IMR-90 (cell line): ENCODE measurements around the gene MCUB. TPM values are rescaled to one million over a fixed set of nuclear protein-coding genes. Genes with fewer than 3 reads are reported as not detected.

Experiments used
- ATAC-seq: fragments of 200-7000 bp; cut with Tn5 transposase; 2 replicates; pipeline ENCODE4 v1.9.1; 2020; ENCODE audit warnings: low read depth, mild to moderate bottlenecking, moderate library complexity
- BruUV-seq: library from RNA; stranded (reverse); fragments of 400-500 nt; replicated peaks from 2 replicates; lab custom pipeline; 2021; lab: Mats Ljungman, UMichigan
- CTCF ChIA-PET: fragments of 300-600 bp; formaldehyde crosslinking; extraction: SDS; loops from one replicate; lab custom pipeline; 2021; ENCODE audit warnings: antibody characterized with exemption; lab: Yijun Ruan, JAX
- POLR2A ChIA-PET: fragments of 300-600 bp; sonication (Branson Sonifier 250); formaldehyde crosslinking; loops from one replicate; lab custom pipeline; 2022; ENCODE audit warnings: antibody characterized with exemption; ENCODE audit not compliant: unreplicated experiment; lab: Charles Lee
- DNase-seq: peaks from one replicate; pipeline ENCODE4 v3.0.0; 2013
- H2AFZ ChIP-seq: replicated peaks from 2 replicates; pipeline ENCODE3; 2013; ENCODE audit warnings: low read length, mild to moderate bottlenecking; ENCODE audit not compliant: poor library complexity
- H2AK5ac ChIP-seq: 2 replicates; pipeline ENCODE4 v1.6.1; 2013; ENCODE audit warnings: low read depth, low read length, inconsistent platforms
- H2AK9ac ChIP-seq: replicated peaks from 2 replicates; pipeline ENCODE3; 2013; ENCODE audit warnings: mild to moderate bottlenecking, low read depth, low read length, moderate library complexity; ENCODE audit not compliant: poor library complexity
- H2BK120ac ChIP-seq: 2 replicates; pipeline ENCODE4 v1.6.1; 2013; ENCODE audit warnings: low read depth, low read length, inconsistent platforms
- H2BK15ac ChIP-seq: 3 replicates; pipeline ENCODE4 v1.6.1; 2013; ENCODE audit warnings: low read depth, low read length, inconsistent platforms
- H2BK20ac ChIP-seq: 2 replicates; pipeline ENCODE4 v1.6.1; 2013; ENCODE audit warnings: low read depth, mild to moderate bottlenecking, inconsistent platforms, low read length, moderate library complexity
- H2BK5ac ChIP-seq: 2 replicates; pipeline ENCODE4 v1.6.1; 2013; ENCODE audit warnings: mild to moderate bottlenecking, low read depth, low read length, inconsistent platforms; ENCODE audit not compliant: poor library complexity, severe bottlenecking
- H3K14ac ChIP-seq: replicated peaks from 2 replicates; pipeline ENCODE4 v1.6.1; 2013; ENCODE audit warnings: low read depth, low read length, inconsistent platforms
- H3K18ac ChIP-seq: 2 replicates; pipeline ENCODE4 v1.6.1; 2013; ENCODE audit warnings: low read depth, low read length, control low read depth
- H3K23ac ChIP-seq: 2 replicates; pipeline ENCODE4 v1.6.1; 2013; ENCODE audit warnings: low read depth, low read length, inconsistent platforms
- H3K27ac ChIP-seq: 2 replicates; pipeline ENCODE4 v1.5.1; 2013; ENCODE audit warnings: mild to moderate bottlenecking, control low read depth, low read length; ENCODE audit not compliant: insufficient read depth
- H3K27me3 ChIP-seq: 2 replicates; pipeline ENCODE4 v1.6.1; 2013; ENCODE audit warnings: low read length; ENCODE audit not compliant: control insufficient read depth, insufficient read depth
- H3K36me3 ChIP-seq: 2 replicates; pipeline ENCODE4 v1.6.1; 2013; ENCODE audit warnings: low read length, mixed read lengths; ENCODE audit not compliant: control insufficient read depth, insufficient read depth
- H3K4ac ChIP-seq: 2 replicates; pipeline ENCODE4 v1.6.1; 2013; ENCODE audit warnings: low read depth, low read length, inconsistent platforms
- H3K4me1 ChIP-seq: 2 replicates; pipeline ENCODE4 v1.6.1; 2013; ENCODE audit warnings: low read length, mixed read lengths; ENCODE audit not compliant: control insufficient read depth, insufficient read depth
- H3K4me2 ChIP-seq: 2 replicates; pipeline ENCODE4 v1.6.1; 2013; ENCODE audit warnings: low read depth, mild to moderate bottlenecking, control low read depth, low read length, moderate library complexity
- H3K4me3 ChIP-seq: 2 replicates; pipeline ENCODE4 v1.5.1; 2013; ENCODE audit warnings: low read depth, mild to moderate bottlenecking, control low read depth, low read length, moderate library complexity; ENCODE audit not compliant: insufficient read depth
- H3K56ac ChIP-seq: 2 replicates; pipeline ENCODE4 v1.6.1; 2013; ENCODE audit warnings: low read length, inconsistent platforms; ENCODE audit not compliant: insufficient read depth; ENCODE audit errors: extremely low read depth
- H3K79me1 ChIP-seq, 2 experiments: 2 replicates each; pipeline ENCODE4 v1.6.1; 2013; ENCODE audit warnings: low read length in 2 of 2, inconsistent platforms in 1 of 2, low read depth in 1 of 2
- H3K9ac ChIP-seq: 2 replicates; pipeline ENCODE4 v1.6.1; 2013; ENCODE audit warnings: low read depth, low read length, control low read depth
- H3K9me1 ChIP-seq: 2 replicates; pipeline ENCODE4 v1.6.1; 2013; ENCODE audit warnings: low read length, inconsistent platforms; ENCODE audit not compliant: insufficient read depth
- H3K9me3 ChIP-seq: 2 replicates; pipeline ENCODE4 v1.6.1; 2013; ENCODE audit warnings: low read length; ENCODE audit not compliant: control insufficient read depth, insufficient read depth
- H4K20me1 ChIP-seq: 2 replicates; pipeline ENCODE4 v1.6.1; 2013; ENCODE audit warnings: low read length, inconsistent platforms; ENCODE audit not compliant: insufficient read depth
- H4K5ac ChIP-seq: 2 replicates; pipeline ENCODE4 v1.6.1; 2013; ENCODE audit warnings: mild to moderate bottlenecking, low read depth, low read length, control low read depth
- H4K8ac ChIP-seq, 2 experiments: 2 replicates each; pipeline ENCODE4 v1.6.1; 2013; ENCODE audit warnings: low read depth in 2 of 2, low read length in 2 of 2, control low read depth in 1 of 2, inconsistent platforms in 1 of 2
- H4K91ac ChIP-seq: 2 replicates; pipeline ENCODE4 v1.6.1; 2013; ENCODE audit warnings: low read depth, low read length, inconsistent platforms; ENCODE audit not compliant: insufficient read depth
- BHLHE40 ChIP-seq: fragments of 150-350 bp; IDR thresholded peaks from 2 replicates; pipeline ENCODE4 v1.6.1; 2016; ENCODE audit warnings: mild to moderate bottlenecking, low read depth, low read length
- CEBPB ChIP-seq: IDR thresholded peaks from 2 replicates; pipeline ENCODE4 v1.6.1; 2012; ENCODE audit warnings: low read depth, low read length, improper control_type of control experiment
- CHD1 ChIP-seq: IDR thresholded peaks from 2 replicates; pipeline ENCODE4 v1.6.1; 2012; ENCODE audit warnings: low read depth, low read length, improper control_type of control experiment
- CTCF ChIP-seq: conservative IDR thresholded peaks from 2 replicates; pipeline ENCODE4 v1.5.1; 2012; ENCODE audit warnings: mild to moderate bottlenecking, low read depth, low read length, improper control_type of control experiment
- ELK1 ChIP-seq: fragments of 150-350 bp; IDR thresholded peaks from 2 replicates; pipeline ENCODE4 v1.6.1; 2016; ENCODE audit warnings: low read depth, mild to moderate bottlenecking, low read length, moderate library complexity, borderline replicate concordance
- MAFK ChIP-seq: IDR thresholded peaks from 2 replicates; pipeline ENCODE4 v1.6.1; 2012; ENCODE audit warnings: low read depth, low read length, improper control_type of control experiment
- MAZ ChIP-seq: IDR thresholded peaks from 2 replicates; pipeline ENCODE4 v1.6.1; 2012; ENCODE audit warnings: low read depth, mild to moderate bottlenecking, low read length, improper control_type of control experiment, moderate library complexity, borderline replicate concordance
- MXI1 ChIP-seq: IDR thresholded peaks from 2 replicates; pipeline ENCODE4 v1.6.1; 2012; ENCODE audit warnings: low read depth, mild to moderate bottlenecking, low read length, moderate library complexity, borderline replicate concordance
- NFE2L2 ChIP-seq: fragments of 150-350 bp; IDR thresholded peaks from 2 replicates; pipeline ENCODE4 v1.6.1; 2016; ENCODE audit warnings: low read depth, mild to moderate bottlenecking, low read length
- POLR2A ChIP-seq: IDR thresholded peaks from 2 replicates; pipeline ENCODE4 v1.6.1; 2012; ENCODE audit warnings: mild to moderate bottlenecking, low read depth, low read length
- RFX5 ChIP-seq: IDR thresholded peaks from 2 replicates; pipeline ENCODE4 v1.8.0; 2012; ENCODE audit warnings: low read depth, mild to moderate bottlenecking, low read length, moderate library complexity
- SMC3 ChIP-seq: fragments of 150-350 bp; IDR thresholded peaks from 2 replicates; pipeline ENCODE4 v1.6.1; 2016; ENCODE audit warnings: low read depth, mild to moderate bottlenecking, antibody characterized with exemption, low read length, moderate library complexity
- USF2 ChIP-seq: fragments of 150-350 bp; IDR thresholded peaks from 2 replicates; pipeline ENCODE4 v1.6.1; 2017; ENCODE audit warnings: mild to moderate bottlenecking, antibody characterized with exemption, low read length, low read depth
- WGBS, 2 experiments: methylation state at CpG; one replicate each; pipeline versions ENCODE4 v1.1.5 to v1.1.7; 2013; ENCODE audit warnings: missing lambda C conversion rate in 2 of 2; ENCODE audit not compliant: insufficient read length in 1 of 2; ENCODE audit errors: extremely low coverage in 2 of 2; 5-methylcytosine and 5-hydroxymethylcytosine counted together
- dilution Hi-C: fragments of 300-500 bp; cut with HindIII; formaldehyde crosslinking; loops from one replicate; pipeline ENCODE4 v1.14.3; 2018; ENCODE audit warnings: low sequenced_read_pairs; ENCODE audit not compliant: unreplicated experiment
- in situ Hi-C: fragments of 300-500 bp; cut with MboI; formaldehyde crosslinking; loops from 3 replicates; pipeline ENCODE4 v1.14.3; 2019; ENCODE audit warnings: low sequenced_read_pairs, inconsistent platforms, mixed read lengths
- intact Hi-C: fragments of 100-400 bp; cut with micrococcal nuclease; formaldehyde crosslinking; loops from 2 replicates; pipeline ENCODE4 v1.10.0; 2022
- polyA plus RNA-seq, 3 experiments: library from polyadenylated mRNA; depleted of rRNA; stranded (reverse); fragments of >200 nt; gene quantifications; 2 replicates each; pipeline ENCODE4 v1.2.3, GENCODE V29; 2012; ENCODE audit warnings: low replicate concordance in 1 of 3
- total RNA-seq: library from RNA; depleted of rRNA; stranded (reverse); fragments of >200 nt; gene quantifications from 2 replicates; pipeline ENCODE4 v1.2.3, GENCODE V29; 2012

MCUB gene
- total and polyA plus RNA-seq, 2 of the 4 experiments (the other 2 are of a cell fraction): 18.5 to 20.4 TPM

- H3K9me3 ChIP-seq: no peaks in the 10 kb centered on the region
- no peak overlapping the region for H2AK5ac ChIP-seq
- no peak overlapping the region for H2AK9ac ChIP-seq
- H2AFZ ChIP-seq: no peak overlapping the region
- BruUV-seq: no TSS peak
- no peak overlapping the region for H3K56ac ChIP-seq
- H4K20me1 ChIP-seq: no peaks in the 10 kb centered on the region
- H3K23ac ChIP-seq: no peak overlapping the region
- no peak for ATAC-seq
- no peak overlapping the region for H3K4me3 ChIP-seq
- H2BK15ac ChIP-seq: no peak overlapping the region
- no peak overlapping the region for H3K4me2 ChIP-seq
- no peaks in the 10 kb centered on the region; a peak in 1 of 4 replicates for H3K79me1 ChIP-seq
- POLR2A ChIA-PET: no interaction called here
- no peak overlapping the region for H4K91ac ChIP-seq
- no peak overlapping the region for H4K5ac ChIP-seq
- no peak for DNase-seq
- in situ Hi-C loops: no loop called here
- intact Hi-C loops: no loop called here
- H3K14ac ChIP-seq: no peak overlapping the region
- no peak overlapping the region for H3K27ac ChIP-seq
- H2BK120ac ChIP-seq: no peak overlapping the region
- H3K27me3 ChIP-seq: no peaks in the 10 kb centered on the region
- H2BK5ac ChIP-seq: no peak overlapping the region
- no peak overlapping the region for H3K9ac ChIP-seq
- H3K9me1 ChIP-seq: no peaks in the 10 kb centered on the region; the same call in 1 of the 2 replicates
- H4K8ac ChIP-seq: no peak overlapping the region
- no peak overlapping the region for H3K18ac ChIP-seq
- H2BK20ac ChIP-seq: no peak overlapping the region
- TF ChIP-seq RFX5 (no peak), USF2 (no peak), CTCF (no peak), BHLHE40 (no peak), ELK1 (no peak), MAFK (no peak), NFE2L2 (no peak), CEBPB (no peak), MXI1 (no peak), CHD1 (no peak), MAZ (no peak), SMC3 (no peak), POLR2A (no peak)
- H3K4me1 ChIP-seq: no peaks in the 10 kb centered on the region; the same call in 1 of the 2 replicates
- WGBS, 2 experiments: no CpG with 5 or more reads among the region's 1 CpG
- no peak overlapping the region for H3K4ac ChIP-seq
- no peaks in the 10 kb centered on the region for H3K36me3 ChIP-seq
- dilution Hi-C loops: no loop called here
- CTCF ChIA-PET: no interaction called here
Observed at GRCh38 chr4:109616243-109616642, 56.2 kb downstream of the MCUB start.
